HL-60 (cell line): ENCODE results near the gene LIPA.

ENCODE experiments used
- DNase-seq, 2 experiments: peaks; one replicate each; pipeline ENCODE4 v3.0.0-alpha.2; 2010 to 2020; ENCODE audit warnings: low read depth in 1 of 2, low spot score in 1 of 2
- H3K27ac ChIP-seq: fragments of 250-450 bp; sonication (Bioruptor Pico); replicated peaks from 2 replicates; pipeline ENCODE4 v1.5.1; 2020; ENCODE audit warnings: mild to moderate bottlenecking, moderate library complexity
- H3K27me3 ChIP-seq: fragments of 250-450 bp; sonication (Bioruptor Pico); 2 replicates; pipeline ENCODE4 v1.5.1; 2021; ENCODE audit warnings: mild to moderate bottlenecking, moderate library complexity; ENCODE audit not compliant: insufficient read depth, poor library complexity, severe bottlenecking
- H3K4me3 ChIP-seq: replicated peaks from 2 replicates; pipeline ENCODE4 v1.5.1; 2011; ENCODE audit warnings: mild to moderate bottlenecking, control low read depth, low read length; ENCODE audit not compliant: insufficient read depth
- CTCF ChIP-seq: IDR thresholded peaks from one replicate; pipeline ENCODE4 v1.5.1; 2011; ENCODE audit warnings: low read length, control low read depth, inconsistent platforms; ENCODE audit not compliant: insufficient read depth
- GABPA ChIP-seq: IDR thresholded peaks from 2 replicates; pipeline ENCODE4 v1.6.1; 2012; ENCODE audit warnings: low read depth
- POLR2AphosphoS5 ChIP-seq: IDR thresholded peaks from 2 replicates; pipeline ENCODE4 v1.6.1; 2012; ENCODE audit warnings: low read depth
- REST ChIP-seq: IDR thresholded peaks from 2 replicates; pipeline ENCODE4 v1.6.1; 2012; ENCODE audit warnings: low read depth; ENCODE audit not compliant: insufficient replicate concordance
- SPI1 ChIP-seq: IDR thresholded peaks from 2 replicates; pipeline ENCODE4 v1.6.1; 2012; ENCODE audit warnings: low read depth, mild to moderate bottlenecking, borderline replicate concordance

The LIPA gene

GRCh38 chr10:89233033-89233432 lies 18.5 kb downstream of the LIPA start:
- Histone ChIP-seq H3K27ac (no peak overlapping the region), H3K4me3 (no peak overlapping the region), H3K27me3 (no peaks in the 10 kb centered on the region)
- TF ChIP-seq GABPA (no peak), SPI1 (no peak), REST (no peak), CTCF (no peak), POLR2AphosphoS5 (no peak)
- DNase-seq, result no peak

- no peaks in the 10 kb centered on the region for H3K27me3 ChIP-seq
- TF ChIP-seq POLR2AphosphoS5, result no peak
- TF ChIP-seq REST, result no peak
- TF ChIP-seq CTCF, result no peak
- TF ChIP-seq GABPA, result no peak
- no peak for TF ChIP-seq SPI1
- no peak for DNase-seq
- H3K4me3 ChIP-seq, result no peak overlapping the region
- H3K27ac ChIP-seq, result no peak overlapping the region
These were observed 22.6 kb downstream of the LIPA start for GRCh38 chr10:89228962-89229361.

GRCh38 chr10:89228146-89228545 lies 23.4 kb downstream of the LIPA start:
- Histone ChIP-seq H3K27me3 (no peaks in the 10 kb centered on the region), H3K27ac (no peak overlapping the region)
- TF ChIP-seq CTCF (no peak), SPI1 (no peak), REST (no peak), GABPA (no peak), POLR2AphosphoS5 (no peak)

More at GRCh38 chr10:89228146-89228545, 23.4 kb downstream of the LIPA start:
- DNase-seq, result no peak
- H3K4me3 ChIP-seq, result no peak overlapping the region
